CD4-positive, alpha-beta T cell treated with Interleukin-17A for 4 hours (primary cell): Measurements from ENCODE around the gene HIC1.
A peak's percentile ranks its signal among the peaks of the same experiment; 100 is the strongest.

Source experiments
- DNase-seq: peaks from one replicate; pipeline ENCODE4 v3.0.0-alpha.2; 2020; ENCODE audit warnings: mixed read lengths

HIC1 gene

DNA sequence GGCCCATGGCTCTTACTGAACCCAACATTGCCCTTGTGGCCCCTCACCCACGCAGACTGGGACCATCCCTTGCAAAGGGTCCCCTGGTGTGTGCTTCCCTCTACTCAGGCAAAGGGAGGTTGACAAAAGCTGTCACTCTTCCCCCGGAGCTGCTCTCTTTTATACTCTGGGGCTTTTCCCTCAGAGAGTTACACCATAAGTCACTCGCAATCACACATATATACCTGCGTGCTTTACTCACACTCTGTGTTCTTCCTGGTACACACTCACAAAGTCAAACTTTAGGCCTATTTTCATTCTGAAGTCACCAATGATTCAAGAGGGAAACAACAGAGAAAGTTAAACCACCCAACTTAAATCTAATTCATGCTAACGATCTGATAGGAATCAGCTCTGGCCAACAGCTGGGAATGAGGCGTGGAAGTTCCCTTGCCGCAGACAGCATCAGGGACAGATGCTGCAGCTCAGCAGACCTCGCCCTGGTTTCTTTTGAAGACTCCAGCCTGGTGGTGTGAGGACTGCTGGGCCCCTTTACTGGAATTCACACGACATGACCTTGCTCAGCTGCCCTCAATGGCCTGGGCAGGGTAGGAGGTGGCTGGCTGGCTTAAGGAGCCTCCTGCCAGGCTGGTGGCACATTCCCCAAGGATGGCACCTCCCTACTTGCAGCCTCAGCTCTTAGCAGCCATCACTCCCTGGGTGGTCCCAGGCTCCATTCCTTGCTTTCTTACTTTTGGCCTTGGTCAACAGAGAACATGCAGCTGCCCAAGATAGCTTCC, 27.3 kb downstream of the HIC1 start:
- no peak for DNase-seq

DNA sequence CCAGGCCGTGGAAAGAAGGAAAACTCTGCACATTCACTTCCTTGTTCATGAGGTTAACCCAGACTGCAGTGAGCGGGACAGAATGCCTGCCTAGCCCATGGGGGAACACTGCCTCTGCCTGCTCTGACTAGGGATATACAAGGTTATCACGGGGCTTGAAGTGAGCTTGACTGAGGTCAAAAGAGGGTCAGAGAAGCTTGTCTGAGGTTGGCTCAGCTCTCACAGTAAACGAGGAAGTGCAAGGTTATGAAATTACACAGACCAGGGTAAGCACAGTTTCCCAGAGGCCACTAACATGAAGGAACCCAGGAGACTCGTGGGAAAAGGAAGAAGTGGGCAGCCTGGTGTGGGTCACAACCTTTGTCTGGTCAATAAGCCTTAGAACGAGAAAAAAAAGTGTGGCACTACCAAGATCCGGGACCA, 28.7 kb downstream of the HIC1 start:
- no peak for DNase-seq

GRCh38 chr17:2084036-2084765, 29.3 kb downstream of the HIC1 start:
- DNase-seq = no peak

GRCh38 chr17:2084766-2085647, 30.1 kb downstream of the HIC1 start:
- no peak for DNase-seq

DNA sequence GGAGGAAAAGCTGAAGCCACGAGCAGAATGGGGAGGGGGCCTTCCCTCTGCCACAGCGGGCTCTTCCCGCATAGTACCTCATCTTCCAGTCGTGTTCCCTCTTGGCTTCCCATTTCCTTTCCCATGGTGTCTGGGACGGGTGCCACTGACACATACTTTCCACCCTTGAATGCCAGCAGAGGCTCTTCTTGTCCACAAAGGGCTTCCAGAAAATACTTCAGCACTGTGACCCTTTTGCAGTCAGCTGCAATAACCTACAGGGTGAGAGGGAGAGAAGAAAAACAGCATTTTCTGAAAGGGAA, 30.7 kb downstream of the HIC1 start:
- no peak for DNase-seq

DNA sequence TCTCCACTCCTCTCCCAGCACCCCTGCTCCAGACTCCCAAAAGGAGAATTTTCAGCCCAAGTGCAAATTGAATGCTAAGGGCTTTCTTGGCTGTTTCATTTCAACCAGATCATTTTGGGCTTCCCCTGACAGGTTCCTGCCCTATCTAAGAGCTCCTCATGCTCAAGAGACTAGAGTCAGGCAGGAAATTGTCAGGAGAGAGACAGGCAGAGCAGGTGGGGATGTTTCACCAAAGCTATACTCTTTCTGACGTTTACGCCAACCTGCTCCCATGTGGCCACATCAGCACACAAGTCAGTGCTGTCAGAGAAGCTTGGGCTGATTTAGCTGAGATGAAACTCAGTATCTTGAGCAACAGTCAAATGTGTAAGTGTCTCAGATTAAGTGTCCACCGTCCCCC, 31.4 kb downstream of the HIC1 start:
- no peak for DNase-seq

DNA sequence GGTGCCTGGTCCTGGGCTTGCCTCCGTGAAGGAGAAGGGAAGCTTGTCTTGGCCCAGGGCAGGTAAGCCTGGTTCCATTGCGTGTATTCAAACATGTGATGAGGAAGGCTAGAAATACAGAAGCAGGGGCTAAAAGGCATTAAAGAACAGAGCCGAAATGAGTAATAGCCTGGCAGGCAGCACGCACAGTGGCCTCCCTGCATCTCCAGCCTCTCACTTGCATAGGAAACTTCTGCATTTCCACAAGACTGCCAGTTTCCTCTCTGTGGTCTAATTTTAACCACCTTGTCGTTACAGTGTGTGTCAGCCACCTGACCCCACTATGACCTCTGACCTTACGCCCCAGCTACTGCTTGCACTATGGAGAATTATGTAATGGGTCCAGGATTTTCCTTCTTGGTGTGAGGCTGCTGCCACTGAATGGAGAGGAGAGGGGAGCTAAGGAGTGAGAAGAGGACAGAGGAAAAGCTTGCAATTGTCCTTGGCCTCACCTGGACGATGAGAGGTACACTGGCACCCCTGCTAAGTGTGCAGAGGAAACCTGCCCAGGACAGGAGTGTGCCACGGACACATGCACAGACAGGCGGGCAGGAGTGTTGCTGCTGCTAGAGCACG, 32.8 kb downstream of the HIC1 start:
- DNase-seq = peak; percentile 45

DNA sequence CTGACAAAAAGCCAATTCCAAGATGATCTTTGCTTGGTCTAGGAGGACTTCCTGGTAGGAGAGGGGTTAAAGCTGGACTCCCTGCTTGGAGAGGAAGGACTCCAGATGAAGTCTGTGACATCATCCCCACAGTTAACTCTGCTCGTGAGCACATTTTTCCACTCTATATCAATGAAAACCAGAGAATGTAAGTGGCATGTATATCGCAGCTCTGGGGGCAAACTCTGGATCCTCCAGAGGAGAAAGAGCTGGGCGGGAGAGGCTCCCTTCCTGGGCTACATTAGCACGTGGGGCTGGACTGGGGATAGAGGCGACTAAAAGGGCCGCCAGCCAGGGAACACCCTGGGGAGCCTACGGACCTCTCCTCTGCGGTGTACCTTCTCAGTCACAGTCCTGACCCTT, 34.1 kb downstream of the HIC1 start:
- no peak for DNase-seq

- peak; percentile 47 for DNase-seq
These were observed 35.3 kb downstream of the HIC1 start for GRCh38 chr17:2090210-2090641.

- no peak for DNase-seq
These were observed 36.1 kb downstream of the HIC1 start for GRCh38 chr17:2090804-2091534.

- DNase-seq = no peak
These were observed 37.4 kb downstream of the HIC1 start for GRCh38 chr17:2092253-2092652.

DNA sequence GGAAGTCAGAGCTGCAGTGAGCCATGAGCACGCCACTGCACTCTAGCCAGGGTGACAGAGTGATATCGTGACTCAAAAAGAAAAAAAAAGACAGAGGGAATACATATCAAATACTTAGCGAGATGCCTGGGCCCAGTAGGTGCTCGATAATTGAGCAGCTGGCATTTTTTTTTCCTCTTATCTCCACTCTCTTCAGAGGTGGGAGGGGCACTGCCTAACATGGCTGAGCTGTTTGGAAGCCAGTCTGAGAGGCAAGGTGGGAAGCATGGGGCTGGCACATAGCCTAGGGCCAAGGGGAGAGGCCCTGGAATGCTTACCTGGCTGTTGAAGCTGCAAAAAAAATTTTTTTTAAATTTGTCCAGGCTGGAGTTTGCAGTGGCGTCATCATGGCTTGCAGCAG, 38.4 kb downstream of the HIC1 start:
- no peak for DNase-seq

DNA sequence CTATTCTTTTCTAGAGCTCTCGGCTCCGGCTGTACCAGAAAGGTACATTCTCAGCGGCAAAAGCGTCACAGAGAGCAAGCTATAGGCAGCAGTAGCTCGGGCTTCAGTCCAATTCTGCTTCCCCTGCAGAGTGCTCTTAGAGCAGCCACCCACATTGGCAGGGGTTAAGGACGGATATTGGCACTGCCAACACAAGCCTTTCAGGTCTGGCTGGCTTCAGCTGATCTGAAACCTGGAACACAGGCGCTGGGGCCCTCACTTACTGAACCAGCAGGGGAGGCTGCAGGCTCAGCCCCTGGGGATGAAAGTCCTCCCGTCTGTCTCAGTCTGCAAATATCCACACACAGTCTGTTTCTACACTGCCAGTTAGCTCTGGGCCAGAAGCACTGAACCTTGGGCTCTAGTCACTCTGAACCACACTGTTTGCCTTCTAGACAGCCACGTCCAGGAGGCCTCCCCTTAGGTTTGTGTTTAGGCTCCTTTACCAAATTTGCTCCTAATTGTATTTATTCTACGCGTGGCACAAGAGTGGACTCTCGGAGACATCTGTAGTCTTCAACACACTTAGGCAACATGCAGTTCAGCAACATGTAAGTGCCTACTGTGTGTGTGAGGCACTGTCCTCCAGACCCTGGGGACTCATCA, 40.1 kb downstream of the HIC1 start:
- DNase-seq = no peak

- DNase-seq = no peak
These were observed 40.6 kb downstream of the HIC1 start for GRCh38 chr17:2095536-2095910.

GRCh38 chr17:2101448-2102257, 46.8 kb downstream of the HIC1 start:
- peak; percentile 78 for DNase-seq

DNA sequence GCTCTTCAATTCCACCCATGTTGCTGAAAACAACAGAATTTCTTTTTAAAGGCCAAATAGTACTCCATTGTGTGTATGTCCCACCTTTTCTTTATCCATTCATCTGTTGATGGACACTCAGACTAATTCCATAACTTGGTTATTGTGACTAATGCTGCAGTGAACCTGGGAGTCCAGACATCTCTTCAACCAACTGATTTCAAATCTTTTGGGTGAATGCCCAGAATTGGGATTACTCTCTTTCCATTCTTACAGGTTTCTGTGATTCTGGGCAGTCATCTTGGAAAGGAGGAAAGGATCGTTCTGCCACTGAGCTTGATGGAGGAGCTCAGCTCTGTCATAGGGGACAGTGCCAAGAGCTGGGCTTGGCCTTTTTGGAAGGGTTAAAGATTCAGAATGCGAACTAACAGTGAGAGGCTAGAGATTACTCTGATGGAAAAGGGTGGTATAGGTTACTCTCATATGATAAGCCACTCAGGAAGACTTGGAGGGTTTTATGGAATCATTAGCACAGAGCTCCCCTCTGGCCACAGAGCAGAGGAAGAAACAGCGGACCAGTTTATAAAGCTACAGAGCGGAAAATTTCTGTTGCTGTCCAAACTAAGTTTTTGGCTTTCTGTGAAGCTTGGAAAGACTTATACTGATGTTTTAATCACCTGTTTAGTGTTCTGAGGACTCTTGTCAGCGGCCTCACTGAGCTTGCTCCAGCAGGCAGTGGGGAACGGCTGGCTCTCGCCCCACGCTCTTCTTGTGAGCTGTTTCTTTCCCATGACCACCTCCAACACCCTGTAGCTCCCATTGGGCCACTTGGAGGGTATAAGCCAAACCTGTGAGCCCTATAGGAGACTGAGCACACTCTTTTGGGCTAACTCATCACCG, 48.3 kb downstream of the HIC1 start:
- no peak for DNase-seq

DNA sequence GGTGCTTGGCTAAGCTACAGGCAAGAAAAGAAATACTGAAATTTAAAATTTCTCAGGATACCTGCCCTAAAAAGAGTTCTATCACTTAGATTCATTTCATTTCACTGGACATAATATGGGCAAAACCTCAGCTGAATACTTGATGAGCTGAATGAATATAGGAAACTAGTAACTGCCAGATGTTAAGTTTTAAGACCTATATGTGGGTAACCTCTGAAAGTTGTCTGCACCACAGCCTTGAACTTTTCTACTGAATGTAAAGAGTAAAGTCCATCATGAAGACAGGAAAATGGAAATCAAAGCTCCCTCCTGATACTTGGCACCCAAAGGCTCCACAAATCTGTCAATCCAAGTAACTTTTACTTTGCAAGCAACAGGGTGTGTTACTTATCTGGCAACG, 50.8 kb downstream of the HIC1 start:
- DNase-seq = no peak

DNA sequence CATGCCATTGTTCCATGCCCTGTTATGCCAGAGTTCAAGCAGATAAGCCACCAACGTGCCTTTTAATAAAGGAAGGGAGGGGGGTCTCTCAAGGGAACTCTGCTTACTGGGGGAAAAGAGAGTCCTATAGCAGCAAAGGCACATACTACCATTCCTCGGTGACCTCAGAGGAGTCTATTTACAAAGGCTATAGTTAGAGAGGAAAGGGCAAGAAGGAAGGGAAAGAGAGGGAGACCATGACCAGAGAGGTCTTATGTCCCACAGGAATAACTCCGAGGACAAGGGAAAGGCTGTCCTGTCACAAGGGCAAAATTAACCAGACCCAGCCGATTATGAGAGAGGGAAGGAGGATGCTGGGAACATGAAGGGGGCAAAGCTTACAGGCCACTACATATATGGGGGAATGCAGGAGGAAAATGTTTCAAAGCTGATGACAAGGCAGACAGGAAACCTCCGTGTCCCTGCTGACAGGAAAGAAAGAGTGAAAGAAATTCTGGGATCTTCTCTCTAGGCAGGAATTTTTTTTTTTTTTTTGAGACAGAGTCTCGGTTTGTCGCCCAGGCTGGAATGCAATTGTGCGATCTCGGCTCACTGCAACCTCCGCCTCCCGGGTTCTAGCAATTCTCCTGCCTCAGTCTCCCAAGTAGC, 51.5 kb downstream of the HIC1 start:
- DNase-seq = no peak

DNA sequence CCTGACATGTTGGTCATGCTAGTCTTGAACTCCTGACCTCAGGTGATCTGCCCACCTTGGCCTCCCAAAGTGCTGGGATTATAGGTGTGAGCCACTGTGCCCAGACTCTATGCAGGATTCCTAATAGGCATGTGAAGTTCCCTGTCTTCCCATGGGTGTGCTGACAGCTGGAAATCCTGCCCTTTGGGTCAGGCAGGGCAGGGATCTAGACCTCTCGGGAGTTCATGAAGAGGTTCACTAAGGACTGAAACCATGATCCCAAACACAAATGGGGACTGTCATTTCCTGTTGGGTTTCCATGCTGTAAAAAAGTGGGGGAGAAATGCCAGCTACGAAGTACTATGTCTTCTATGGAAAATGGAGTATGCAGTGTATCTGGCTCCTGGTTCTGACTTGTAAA, 52.1 kb downstream of the HIC1 start:
- no peak for DNase-seq
